Ishikawa (cell line): ENCODE data around the gene RGS9.

ENCODE experiments used
- CEBPB ChIP-seq: IDR thresholded peaks from 2 replicates; pipeline ENCODE4 v1.6.1; 2012
- CREB1 ChIP-seq: IDR thresholded peaks from 2 replicates; pipeline ENCODE4 v1.6.1; 2012; ENCODE audit warnings: low read depth
- EGR1 ChIP-seq: IDR thresholded peaks from 2 replicates; pipeline ENCODE4 v1.6.1; 2012
- EP300 ChIP-seq: IDR thresholded peaks from 2 replicates; pipeline ENCODE4 v1.6.1; 2012; ENCODE audit warnings: borderline replicate concordance
- FOXM1 ChIP-seq: IDR thresholded peaks from 2 replicates; pipeline ENCODE4 v1.6.1; 2012; ENCODE audit warnings: low read depth, borderline replicate concordance
- NFIC ChIP-seq: IDR thresholded peaks from 2 replicates; pipeline ENCODE4 v1.6.1; 2012
- RAD21 ChIP-seq: IDR thresholded peaks from 2 replicates; pipeline ENCODE4 v1.6.1; 2012; ENCODE audit warnings: low read depth
- REST ChIP-seq: IDR thresholded peaks from 2 replicates; pipeline ENCODE4 v1.6.1; 2012; ENCODE audit warnings: low read depth, mild to moderate bottlenecking
- TAF1 ChIP-seq: IDR thresholded peaks from 2 replicates; pipeline ENCODE4 v1.6.1; 2012; ENCODE audit warnings: low read depth, mild to moderate bottlenecking
- TCF12 ChIP-seq: IDR thresholded peaks from 2 replicates; pipeline ENCODE4 v1.6.1; 2012; ENCODE audit warnings: low read depth
- TEAD4 ChIP-seq: IDR thresholded peaks from 2 replicates; pipeline ENCODE4 v1.6.1; 2012
- USF1 ChIP-seq: IDR thresholded peaks from 2 replicates; pipeline ENCODE4 v1.6.1; 2012
- YY1 ChIP-seq: IDR thresholded peaks from 2 replicates; pipeline ENCODE4 v1.6.1; 2012; ENCODE audit warnings: low read depth
- ZBTB7A ChIP-seq: IDR thresholded peaks from 2 replicates; pipeline ENCODE4 v1.6.1; 2012; ENCODE audit warnings: low read depth
- TF ChIP-seq, protein P1 (sequence below): IDR thresholded peaks from 2 replicates; pipeline ENCODE4 v1.6.1; 2012

RGS9 gene

DNA sequence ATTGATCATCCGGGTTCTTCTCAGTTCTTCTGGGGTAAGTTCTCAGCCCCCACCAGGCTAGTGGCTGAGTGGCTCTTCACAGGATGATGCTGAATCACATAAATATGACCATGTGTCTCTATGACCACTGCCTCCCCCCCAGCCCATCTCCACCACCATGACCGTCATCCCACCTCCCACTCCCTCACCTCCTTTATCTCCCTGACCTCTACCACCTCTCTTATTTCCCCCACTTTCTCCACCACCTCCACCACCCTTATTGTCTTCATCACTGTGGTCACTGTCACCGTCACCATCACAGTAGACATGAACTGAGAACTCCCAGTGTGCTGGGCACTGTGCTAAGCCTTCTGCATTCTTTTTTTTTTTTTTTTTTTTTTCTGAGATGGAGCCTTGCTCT is 32.5 kb downstream of the RGS9 start:
- TF ChIP-seq CEBPB (no peak), EP300 (no peak), YY1 (no peak), TCF12 (no peak), EGR1 (no peak), TAF1 (no peak), TEAD4 (no peak), CREB1 (no peak), FOXM1 (no peak), USF1 (no peak), REST (no peak), RAD21 (no peak), NFIC (no peak), ZBTB7A (no peak)
- TF ChIP-seq, protein P1, sequence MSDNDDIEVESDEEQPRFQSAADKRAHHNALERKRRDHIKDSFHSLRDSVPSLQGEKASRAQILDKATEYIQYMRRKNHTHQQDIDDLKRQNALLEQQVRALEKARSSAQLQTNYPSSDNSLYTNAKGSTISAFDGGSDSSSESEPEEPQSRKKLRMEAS = no peak

- TF ChIP-seq TAF1 (no peak), CREB1 (no peak), TCF12 (no peak), NFIC (no peak), REST (no peak), TEAD4 (no peak), FOXM1 (no peak), EGR1 (no peak)
- TF ChIP-seq, protein P1 = no peak
Observed at GRCh38 chr17:65170839-65171238, 33.7 kb downstream of the RGS9 start.

GRCh38 chr17:65171752-65172151 is 34.6 kb downstream of the RGS9 start:
- TF ChIP-seq TEAD4 (no peak), YY1 (no peak), USF1 (no peak), EGR1 (no peak), TCF12 (no peak), NFIC (no peak), ZBTB7A (no peak), CEBPB (no peak), FOXM1 (no peak)
- TF ChIP-seq, protein P1 = no peak

GRCh38 chr17:65172496-65173136 is 35.4 kb downstream of the RGS9 start:
- TF ChIP-seq NFIC (no peak), YY1 (no peak), FOXM1 (no peak), CREB1 (no peak), REST (no peak), EP300 (no peak), TCF12 (no peak), USF1 (no peak), EGR1 (no peak), RAD21 (no peak), TEAD4 (no peak), CEBPB (no peak), TAF1 (no peak), ZBTB7A (no peak)
- TF ChIP-seq, protein P1 = no peak
